Activated CD8-positive, alpha-beta memory T cell treated with anti-CD3 and anti-CD28 coated beads, Interleukin-2, amount 50 U/mL, for 24 hours (primary cell): ENCODE results near the gene MARCHF9.

Experiments
- DNase-seq: peaks from one replicate; pipeline ENCODE4 v3.0.0-alpha.2; 2020; ENCODE audit errors: extremely low read depth

MARCHF9 gene

DNA sequence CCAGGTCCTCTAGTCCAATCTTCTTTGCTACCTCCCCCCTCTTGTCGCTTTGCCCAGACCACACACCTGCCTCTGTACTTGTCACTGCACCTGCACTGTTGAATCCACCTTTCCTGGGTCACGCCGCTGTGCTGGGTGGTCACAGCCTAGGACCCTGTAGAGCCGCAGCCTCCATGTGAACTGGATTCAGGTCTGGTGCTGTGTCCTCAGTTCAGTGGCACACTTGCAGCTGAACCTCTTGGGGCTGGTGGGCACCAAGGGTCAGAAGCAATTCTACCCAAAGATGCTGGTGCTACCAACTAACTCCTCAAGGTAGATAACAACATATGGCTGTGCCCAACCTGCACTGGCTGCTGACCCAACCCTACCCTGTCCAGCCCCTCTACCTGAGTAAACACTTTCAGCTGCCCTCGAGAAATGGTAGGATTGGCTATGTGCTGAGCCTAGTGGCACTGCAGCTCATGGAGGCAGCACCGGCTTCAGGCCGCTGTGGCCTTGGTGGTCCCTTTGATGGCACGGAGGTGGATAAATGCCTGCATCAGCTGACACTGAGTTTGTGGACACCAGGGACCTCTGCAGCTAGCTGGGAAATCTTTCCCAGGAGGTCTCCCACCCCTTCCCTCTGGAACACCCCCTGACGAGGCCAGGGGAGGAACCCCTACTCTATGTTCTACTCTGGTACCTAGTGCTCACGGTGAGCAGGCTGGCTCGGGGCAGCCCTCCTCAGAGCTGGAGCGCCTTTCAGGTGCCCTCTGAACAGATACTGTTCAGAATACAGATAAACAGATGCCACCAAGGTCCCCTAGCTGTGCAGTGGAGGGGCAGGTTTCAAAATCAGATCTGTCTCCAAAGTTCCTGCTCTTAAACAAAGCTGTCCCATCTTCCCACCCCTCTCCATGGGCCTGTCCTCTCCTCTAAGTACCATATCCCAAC lies 30.6 kb upstream of the MARCHF9 start:
- DNase-seq = no peak

DNA sequence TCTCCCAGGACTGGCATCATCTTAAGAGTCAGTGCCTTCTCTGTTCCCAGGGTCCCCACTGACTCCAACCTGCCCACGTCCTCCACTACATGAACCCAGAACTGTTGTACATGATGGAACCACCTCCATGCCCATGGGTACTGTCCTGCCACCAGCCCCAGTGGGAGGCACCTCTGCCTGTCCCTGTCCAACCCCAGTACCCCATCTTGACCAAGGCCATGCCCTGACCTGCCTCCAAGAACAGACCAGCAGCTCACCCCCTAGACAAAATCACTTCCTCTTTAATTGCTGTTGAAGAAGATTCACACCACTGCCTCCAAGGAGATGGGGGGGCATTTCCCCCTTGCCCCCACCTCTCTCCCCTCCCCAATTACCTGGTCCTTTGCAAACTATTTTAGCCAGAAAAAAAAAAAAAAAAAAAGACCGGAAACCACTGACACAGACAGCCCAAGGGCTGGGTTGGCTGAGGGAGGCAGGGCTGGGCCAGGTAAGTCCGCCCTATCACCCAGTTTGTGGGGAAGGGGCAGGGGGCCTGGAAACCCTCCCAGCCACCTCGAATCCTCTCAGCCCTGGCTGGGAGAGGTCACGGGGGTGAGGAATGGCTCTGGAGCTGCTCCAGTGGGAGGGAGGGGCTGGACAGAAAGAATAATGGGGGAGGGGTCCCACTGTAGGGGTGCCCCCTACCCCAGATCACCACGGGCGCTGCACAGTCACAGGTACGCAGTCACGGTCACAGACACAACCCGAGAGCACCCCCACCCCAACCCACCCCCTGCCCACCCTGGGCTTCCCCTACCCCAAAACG lies 29.8 kb upstream of the MARCHF9 start:
- DNase-seq = no peak

DNA sequence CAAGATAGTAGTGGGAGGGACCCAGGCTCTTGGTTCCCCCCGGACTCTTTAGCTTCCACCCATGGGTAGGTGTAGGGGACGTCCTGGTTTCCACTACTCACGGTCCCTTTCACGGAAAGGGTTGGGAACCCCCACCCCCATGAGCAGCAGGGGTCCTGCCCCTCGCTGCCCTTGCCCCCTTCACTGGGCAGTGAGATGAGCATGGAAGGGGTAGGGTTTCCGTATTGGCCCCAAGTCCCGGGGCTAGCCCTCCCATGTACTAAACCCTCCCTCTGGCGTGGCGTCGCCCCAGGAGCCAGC lies 29.1 kb upstream of the MARCHF9 start:
- no peak for DNase-seq

GRCh38 chr12:57726151-57726883 lies 28.6 kb upstream of the MARCHF9 start:
- no peak for DNase-seq

DNA sequence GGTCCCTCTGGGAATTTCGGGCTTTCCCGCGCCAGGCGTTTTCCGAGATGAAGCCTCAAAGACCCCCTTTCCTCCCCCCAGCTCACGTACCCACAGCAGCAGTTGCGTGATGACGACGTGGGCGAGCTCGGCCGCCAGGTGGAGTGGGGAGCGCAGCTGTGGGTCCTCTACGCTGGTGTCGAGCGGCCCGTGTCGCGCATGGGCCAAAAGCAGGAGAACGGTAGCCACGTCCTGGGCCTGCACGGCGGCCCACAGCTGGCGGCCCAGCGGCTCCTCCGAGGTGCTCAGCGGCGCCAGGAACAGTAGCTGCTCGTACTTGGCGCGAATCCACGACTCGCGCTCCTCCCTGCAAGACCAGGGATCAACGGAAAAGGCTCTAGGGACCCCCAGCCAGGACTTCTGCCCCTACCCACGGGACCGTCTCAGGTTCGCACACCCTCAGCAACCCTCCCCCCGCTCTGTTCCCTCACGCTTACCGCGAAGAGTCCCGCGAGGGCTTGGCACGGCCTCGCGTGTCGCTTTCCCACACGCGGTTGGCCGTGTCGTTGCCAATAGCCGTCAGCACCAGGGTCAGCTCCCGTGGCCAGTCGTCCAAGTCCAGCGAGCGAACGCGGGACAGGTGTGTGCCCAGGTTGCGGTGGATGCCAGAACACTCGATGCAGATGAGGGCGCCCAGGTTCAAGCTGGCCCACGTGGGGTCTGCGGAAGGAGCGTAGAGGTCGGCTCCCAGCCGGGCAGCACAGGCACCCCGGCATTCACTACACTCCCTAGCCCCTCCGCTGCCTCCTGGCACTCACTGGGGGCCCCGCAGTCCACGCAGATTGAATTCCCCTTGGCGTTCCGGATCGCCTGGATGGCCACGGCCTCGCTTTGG lies 27.8 kb upstream of the MARCHF9 start:
- DNase-seq = no peak

- no peak for DNase-seq
Measured at GRCh38 chr12:57727758-57728395, 27.0 kb upstream of the MARCHF9 start.

DNA sequence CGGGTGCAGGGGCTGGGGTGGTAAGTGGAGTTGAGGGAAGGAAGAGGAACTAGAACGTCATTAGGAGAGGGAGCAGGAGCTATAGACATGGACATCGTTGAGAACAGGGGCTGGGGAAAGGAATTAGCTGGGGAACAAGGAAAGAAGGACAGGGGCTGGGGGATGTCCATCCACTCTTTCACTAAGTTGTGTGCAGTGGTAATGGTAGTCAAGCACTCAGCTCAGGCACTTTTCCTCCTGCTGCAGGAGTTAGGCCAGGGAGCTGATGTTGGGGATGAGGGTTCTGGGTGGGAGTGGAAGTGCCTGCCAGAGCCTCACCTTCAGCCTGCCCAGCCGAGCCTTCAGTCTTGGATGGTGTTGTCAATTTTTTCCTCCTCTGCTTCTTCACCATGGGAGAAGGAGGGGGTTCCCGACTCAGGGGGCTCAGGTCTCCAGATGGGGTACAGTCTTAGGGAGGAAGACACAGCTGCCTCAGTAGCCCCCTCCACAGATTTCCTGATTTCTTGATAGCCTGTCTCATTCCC lies 25.5 kb upstream of the MARCHF9 start:
- DNase-seq = no peak

GRCh38 chr12:57730336-57731067 lies 24.4 kb upstream of the MARCHF9 start:
- DNase-seq = no peak

- no peak for DNase-seq
Measured at GRCh38 chr12:57731411-57732080, 23.4 kb upstream of the MARCHF9 start.

GRCh38 chr12:57732270-57732669 lies 22.6 kb upstream of the MARCHF9 start:
- DNase-seq = no peak

DNA sequence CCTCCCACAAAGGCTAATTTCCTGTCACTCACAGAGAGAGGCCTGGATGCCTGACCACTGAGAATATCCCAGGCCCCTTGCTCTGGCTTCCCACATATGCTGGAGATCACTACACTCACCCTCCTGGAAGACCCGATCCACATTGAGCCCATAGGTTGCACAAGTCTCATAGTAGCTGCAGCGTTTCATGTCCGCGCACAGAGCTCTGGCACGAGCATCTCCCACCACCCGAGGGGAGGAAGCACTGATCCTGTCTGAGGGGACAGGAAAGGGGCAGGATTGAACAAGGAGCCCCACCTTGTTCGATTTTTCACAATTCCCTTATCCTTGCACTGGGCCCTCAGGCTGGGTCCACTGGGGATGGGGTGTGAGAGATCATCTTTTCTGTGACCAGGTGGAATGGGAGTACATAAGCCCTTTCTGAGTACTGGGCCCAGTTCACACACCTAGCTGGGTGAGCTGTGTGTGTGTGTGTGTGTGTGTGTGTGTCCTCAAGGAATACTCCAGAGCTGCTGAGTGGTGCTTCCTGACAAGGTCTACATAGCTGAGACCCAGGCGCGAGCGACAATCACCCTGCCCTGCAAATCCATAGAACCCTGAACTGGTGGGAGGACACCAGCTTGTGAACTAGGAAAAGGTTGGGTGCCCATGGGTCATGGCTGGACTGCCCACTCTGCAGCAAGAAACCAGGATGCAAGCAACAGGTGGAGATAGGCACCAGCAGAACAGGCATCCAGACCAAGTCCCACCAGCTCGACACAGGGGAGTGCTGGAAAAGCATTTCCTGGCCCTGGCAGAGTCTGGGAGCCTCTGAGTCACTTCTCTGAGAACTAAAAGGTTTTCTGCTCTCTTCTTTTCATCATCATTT lies 21.9 kb upstream of the MARCHF9 start:
- no peak for DNase-seq

- no peak for DNase-seq
Measured at GRCh38 chr12:57733928-57734327, 21.0 kb upstream of the MARCHF9 start.

GRCh38 chr12:57734591-57734990 lies 20.3 kb upstream of the MARCHF9 start:
- no peak for DNase-seq

DNA sequence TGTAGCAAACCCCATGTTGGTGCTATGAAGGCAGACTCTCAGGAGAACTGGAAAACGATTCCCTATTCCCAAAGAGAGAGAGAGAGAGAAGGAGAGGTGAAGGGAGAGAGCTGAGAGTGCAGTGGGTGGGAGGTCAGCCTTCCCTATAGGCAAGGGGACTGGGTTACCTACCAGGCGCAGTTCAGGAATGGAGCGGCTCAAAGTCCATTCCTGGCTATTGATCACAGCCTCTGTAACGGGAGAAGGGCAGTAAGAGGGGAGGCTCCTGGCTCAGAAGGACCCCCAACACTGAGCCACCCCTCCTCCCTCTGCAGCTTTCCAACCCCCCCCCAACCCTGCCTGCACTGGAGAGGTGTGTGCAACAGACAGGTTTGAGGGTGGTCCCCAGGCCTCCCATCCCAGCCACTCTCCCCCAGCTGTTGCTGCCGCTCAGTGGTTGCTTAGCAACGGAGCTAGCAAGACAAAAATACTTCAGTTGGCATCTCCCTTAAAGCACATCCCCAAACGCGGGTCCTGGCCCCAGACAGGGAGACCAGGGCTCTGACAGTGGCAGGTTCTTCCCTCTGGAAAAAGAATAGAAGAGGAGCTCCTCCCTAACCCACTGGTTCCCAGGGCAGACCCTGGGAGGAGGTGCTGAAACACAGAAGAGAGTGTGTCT lies 19.6 kb upstream of the MARCHF9 start:
- DNase-seq = no peak

DNA sequence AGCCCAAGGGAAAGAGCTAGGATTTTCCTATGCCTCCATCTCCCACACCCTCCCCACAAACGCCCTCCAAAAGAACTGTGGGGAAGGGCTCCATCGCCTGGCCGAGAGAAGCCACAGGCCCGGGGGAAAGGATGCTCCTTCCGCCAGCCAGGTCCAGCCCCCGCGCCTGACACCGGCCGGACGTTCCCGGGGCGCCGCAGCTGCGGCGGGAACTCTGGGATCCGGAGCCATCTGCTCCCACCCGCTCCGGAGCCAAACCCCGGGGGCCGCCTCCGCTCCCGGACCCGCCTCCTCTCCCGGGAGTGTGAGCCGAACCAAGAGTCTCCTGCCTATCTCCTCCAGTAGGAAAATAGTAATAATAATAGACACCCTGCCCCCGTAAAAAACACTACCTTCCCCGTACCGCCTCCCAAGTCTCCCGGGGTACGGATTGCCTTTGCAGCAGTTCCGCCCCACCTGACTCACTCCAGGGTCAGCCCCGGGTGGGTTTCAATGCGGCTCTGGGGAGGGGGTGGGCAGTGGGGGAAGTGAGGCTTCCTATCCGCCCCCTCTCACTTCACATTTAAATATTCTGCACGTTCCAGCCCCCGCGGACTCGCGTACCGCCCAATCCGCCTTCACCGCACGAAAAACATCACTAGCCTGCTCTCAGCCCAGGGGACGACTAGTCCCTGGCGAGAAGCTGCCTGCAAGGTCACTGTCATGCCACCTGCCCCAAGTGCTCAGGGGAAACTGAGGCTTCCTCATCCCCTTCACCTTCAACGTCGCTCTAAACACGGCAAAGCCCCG lies 18.8 kb upstream of the MARCHF9 start:
- no peak for DNase-seq

GRCh38 chr12:57736741-57737466 lies 18.0 kb upstream of the MARCHF9 start:
- no peak for DNase-seq
